Measurements from ENCODE around the gene ZNF277. TPM values are rescaled to one million over a fixed set of nuclear protein-coding genes. Genes with fewer than 3 reads are reported as not detected.

Gene ZNF277, protein sequence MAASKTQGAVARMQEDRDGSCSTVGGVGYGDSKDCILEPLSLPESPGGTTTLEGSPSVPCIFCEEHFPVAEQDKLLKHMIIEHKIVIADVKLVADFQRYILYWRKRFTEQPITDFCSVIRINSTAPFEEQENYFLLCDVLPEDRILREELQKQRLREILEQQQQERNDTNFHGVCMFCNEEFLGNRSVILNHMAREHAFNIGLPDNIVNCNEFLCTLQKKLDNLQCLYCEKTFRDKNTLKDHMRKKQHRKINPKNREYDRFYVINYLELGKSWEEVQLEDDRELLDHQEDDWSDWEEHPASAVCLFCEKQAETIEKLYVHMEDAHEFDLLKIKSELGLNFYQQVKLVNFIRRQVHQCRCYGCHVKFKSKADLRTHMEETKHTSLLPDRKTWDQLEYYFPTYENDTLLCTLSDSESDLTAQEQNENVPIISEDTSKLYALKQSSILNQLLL
- total RNA-seq: 53.3 and 55.1 TPM in 2 replicates

GRCh38 chr7:112206238-112206990 lies at the start of gene ZNF277, which contains the start of gene DOCK4:
ZNF277 (plus strand) TSS chr7:112206695; CDS start chr7:112206717, 22 bp downstream.
DOCK4 (minus strand) TSS chr7:112206399; CDS start chr7:112206138, 261 bp downstream.

Other genes starting within 250 kb of the ZNF277 start
- gene DOCK4, start 296 bp upstream of the ZNF277 start, total RNA-seq: 23.9 and 32.6 TPM in 2 replicates
- gene IFRD1, start 243.8 kb downstream of the ZNF277 start, total RNA-seq: 60.5 and 65.2 TPM in 2 replicates

Data from articular chondrocyte of knee joint (primary cell).